Activated CD8-positive, alpha-beta memory T cell treated with anti-CD3 and anti-CD28 coated beads for 4 hours (primary cell): Measurements from ENCODE around the gene PPFIA4.
"Not testable (repeated sequence)": the region's sequence is repeated elsewhere in the genome, so short reads cannot be mapped to it uniquely, and the experiment has no call there.

Source experiments
- DNase-seq, 2 donors: peaks; one replicate each; pipeline ENCODE4 v3.0.0-alpha.2; 2020; ENCODE audit warnings: low read depth in 2 of 2

The PPFIA4 gene

DNA sequence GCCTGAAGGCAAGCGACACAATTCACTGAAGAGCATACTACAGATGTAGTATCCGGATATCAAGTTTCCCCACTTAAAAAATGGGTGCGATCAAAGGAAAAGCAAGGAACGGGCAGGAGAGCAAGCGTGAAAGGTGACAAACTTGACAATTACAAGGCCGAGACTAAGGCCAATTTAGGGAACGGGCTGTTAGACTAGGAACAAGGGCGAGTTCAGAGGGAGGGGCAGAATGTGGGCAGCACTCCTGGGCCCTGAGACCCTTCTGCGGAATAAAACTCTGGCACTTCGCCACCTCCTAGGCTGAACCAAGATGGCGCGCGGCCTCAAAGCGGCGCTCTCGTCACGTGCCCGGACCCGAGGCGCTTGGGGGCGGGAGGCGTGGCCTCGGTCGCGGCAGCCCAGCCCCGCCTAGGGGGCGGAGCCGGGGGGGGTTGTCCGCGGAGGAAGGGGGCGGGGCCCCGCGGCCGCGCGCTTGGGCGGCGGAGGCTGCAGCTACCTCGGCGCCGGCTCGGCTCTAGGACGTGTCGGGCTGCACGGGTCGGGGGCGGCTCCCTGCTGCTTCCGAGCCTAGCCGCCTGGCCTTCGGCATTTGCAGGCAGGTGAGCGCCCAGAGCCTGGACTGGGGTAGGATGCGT is at the start of gene PPFIA4:
PPFIA4 (plus strand) TSS at position 461 of the 635 bp plus-strand sequence. CDS start 12,518 bp downstream, outside the sequence.
- peak; percentile 66 to 73 for DNase-seq

DNA sequence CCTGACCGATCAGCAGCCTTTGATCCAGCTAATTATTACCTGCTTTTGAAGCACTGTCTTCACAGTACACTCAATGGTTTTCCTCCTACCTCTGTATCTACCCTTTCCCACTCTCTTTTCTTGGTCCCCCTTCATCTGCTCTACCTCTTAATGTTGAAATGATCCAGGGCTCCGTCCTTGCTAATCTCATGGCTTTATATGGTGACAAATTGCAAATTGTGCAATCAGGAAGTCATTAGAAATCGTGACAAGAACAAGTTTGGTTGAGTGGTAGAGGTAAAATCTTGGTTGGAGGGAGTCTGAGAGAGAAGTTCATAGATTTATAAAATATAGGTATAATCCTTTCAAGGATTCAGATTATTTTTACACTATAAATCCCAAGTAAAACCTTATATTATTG is 49.7 kb upstream of the PPFIA4 start:
- DNase-seq = no peak

DNA sequence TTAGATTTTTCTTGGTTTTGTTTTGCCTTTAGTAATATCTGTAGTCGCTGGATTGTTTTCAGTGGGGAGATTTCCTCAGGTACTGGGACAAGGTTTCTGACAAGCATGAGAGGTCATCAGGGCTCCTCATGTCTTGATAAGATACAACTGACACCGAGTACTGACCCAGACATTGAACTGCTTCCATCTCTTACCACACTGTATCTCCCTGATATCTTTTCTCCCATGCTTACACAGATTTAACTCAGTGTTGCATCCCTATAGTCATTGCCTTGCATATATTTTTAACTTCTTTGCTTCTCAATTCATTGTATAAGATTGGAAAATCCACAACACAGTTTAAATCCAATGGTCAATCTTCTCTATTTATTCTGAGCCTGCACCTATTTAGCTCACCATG is 46.8 kb upstream of the PPFIA4 start:
- no peak for DNase-seq

DNA sequence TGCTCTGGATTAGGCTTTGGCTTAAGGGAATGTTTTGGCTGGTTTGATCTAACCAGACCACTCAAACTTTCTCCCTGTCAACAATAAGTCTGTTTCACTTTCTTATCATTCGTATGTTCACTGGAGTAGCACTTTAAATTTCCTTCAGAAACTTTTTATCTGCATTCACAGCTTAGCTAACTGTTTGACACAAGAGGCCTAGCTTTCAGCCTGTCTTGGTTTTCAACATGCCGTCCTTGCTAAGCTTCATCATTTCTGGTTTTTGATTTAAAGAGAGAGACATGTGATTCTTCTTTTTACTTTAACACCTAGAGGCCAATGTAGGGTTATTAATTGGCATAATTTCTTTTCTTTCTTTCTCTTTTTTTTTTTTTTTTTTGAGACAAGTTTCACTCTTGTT is 44.4 kb upstream of the PPFIA4 start:
- no peak for DNase-seq

DNA sequence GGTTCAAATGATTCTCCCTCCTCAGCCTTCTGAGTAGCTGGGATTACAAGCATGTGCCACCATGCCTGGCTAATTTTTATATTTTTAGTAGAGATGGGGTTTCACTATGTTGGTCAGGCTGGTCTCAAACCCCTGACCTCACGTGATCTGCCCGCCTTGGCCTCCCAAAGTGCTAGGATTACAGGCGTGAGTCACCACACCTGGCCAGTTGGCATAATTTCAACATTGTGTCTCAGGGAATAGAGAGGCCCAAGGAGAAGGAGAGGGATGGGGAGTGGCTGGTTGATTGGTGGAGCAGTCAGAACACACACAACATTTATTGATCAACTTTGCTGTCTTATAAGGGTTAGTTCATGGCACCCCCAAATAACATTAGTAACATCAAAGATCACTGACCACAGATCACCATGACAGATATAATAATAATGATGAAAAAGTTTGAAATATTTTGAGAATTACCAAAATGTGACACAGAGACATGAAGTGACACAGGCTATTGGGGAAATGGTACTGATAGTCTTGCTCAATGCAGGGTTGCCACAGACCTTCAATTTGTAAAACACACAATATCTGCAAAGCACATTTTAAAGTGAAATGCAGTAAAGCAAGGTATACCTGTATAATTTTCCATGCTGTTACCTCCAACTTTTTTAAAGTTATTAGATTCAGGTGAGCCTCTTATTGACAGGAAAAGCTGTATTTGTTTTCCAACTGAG is 43.4 kb upstream of the PPFIA4 start:
- DNase-seq = no peak

DNA sequence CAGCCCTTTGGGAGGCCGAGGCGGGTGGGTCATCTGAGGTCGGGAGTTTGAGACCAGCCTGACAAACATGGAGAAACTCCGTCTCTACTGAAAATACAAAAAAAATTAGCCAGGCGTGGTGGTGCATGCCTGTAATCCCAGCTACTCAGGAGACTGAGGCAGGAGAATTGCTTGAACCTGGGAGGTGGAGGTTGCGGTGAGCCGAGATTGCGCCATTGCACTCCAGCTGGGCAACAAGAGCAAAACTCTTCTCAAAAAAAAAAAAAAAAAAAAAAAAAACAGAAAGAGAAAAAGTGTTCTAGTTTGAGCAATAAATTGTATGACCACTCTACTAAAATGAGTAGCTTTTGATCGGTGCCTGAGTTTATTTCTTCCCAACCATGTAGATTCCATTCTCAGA is 40.2 kb upstream of the PPFIA4 start:
- DNase-seq = not testable (repeated sequence)

DNA sequence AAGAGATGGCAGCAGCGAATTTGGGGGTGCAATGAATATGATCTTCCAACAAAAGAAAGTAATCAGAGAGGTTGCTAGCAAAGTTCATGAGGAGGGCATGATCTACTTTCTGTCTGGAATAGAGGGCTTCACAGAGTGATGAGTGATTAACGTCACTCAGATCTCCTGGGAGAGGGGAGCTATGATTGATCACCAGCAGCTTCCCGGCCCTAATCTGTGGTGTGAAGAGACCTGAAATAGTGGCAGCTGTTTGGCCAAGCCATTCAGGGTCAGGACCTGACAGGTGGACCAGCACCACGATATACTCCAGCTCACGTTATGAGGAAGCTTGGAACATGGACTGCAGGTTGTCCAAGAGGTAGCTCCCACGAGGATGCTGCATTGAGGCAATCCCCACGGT is 39.0 kb upstream of the PPFIA4 start:
- DNase-seq = no peak

DNA sequence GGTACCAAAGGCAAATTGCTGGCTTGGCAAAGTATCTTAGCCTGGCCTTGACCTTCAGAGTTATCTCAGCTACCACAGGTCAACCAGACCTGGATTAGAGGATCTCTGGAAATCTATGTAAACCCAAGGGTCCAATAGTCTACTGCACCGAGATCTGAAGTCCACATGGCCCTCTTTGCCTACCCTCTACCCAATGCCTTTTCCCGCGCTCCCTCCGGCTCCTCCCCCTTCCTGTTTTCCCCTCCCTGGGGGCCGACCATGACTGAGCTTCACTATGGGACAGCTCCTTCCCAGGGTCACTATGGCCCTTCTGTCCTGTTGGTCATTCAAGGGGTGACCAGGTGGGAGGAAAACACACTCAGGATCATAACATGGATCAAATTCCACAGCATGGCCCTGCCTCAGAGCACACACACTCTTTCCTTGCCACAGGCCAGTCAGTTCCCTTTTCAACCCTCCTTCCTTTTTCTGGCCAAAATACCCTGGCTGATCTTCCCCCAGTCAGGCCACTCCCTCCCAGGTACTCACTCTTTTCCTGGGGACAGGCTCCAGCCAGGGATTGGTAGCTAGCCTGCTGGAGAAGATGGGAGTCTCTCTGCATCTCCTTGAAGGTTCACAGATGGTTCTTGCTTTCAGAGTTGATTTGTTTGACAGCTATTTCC is 38.2 kb upstream of the PPFIA4 start:
- DNase-seq = no peak

DNA sequence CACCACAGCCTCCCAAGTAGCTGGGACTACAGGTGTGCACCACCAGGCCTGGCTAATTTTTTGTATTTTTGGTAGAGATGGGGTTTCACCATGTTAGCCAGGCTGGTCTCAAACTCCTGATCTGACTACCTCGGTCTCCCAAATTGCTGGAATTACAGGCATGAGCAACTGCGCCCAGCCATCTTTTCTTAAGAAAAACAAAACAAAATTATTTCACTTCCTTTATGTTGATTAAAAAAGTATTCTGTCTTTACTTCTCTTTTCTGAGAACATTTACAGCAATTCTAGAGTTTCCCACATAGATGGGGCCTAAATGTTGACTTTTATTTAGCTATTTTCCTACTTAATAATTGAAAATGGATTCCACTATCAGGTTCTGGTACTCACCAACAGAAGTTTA is 36.4 kb upstream of the PPFIA4 start:
- DNase-seq = no peak

DNA sequence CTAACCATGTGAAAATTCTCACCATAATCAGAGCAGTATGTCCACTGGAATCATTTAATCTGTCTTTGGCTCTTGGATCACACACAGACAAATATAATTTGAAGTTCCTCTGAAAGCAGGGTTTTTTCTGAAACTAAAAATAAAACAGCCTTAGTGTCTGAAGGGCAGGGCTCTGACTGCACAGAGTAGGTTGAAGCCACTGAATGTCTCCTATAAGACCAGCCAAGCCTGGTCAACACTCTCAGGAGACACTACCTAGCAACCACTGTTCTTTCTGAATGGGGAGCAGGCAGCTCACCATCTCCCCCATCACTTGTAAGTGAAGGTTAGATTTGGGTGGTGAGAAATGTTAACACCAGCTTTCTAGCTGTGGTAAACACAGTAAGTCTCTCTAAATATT is 35.2 kb upstream of the PPFIA4 start:
- DNase-seq = no peak

DNA sequence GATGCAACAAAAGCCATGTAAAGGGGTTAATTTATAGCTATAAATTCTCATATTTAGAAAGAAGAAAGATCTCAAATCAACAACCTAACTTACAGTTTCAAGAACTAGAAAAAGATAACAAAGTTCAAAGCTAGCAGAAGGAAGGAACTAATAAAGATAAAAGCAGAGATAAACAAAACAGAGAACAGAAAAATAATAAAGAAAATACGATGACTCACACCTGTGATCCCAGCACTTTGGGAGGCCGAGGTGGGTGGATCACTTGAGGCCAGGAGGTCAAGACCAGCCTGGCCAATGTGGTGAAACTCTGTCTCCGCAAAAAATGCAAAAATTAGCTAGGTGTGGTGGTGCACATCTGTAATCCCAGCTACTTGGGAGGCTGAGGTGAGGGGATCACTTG is 31.5 kb upstream of the PPFIA4 start:
- no peak for DNase-seq

DNA sequence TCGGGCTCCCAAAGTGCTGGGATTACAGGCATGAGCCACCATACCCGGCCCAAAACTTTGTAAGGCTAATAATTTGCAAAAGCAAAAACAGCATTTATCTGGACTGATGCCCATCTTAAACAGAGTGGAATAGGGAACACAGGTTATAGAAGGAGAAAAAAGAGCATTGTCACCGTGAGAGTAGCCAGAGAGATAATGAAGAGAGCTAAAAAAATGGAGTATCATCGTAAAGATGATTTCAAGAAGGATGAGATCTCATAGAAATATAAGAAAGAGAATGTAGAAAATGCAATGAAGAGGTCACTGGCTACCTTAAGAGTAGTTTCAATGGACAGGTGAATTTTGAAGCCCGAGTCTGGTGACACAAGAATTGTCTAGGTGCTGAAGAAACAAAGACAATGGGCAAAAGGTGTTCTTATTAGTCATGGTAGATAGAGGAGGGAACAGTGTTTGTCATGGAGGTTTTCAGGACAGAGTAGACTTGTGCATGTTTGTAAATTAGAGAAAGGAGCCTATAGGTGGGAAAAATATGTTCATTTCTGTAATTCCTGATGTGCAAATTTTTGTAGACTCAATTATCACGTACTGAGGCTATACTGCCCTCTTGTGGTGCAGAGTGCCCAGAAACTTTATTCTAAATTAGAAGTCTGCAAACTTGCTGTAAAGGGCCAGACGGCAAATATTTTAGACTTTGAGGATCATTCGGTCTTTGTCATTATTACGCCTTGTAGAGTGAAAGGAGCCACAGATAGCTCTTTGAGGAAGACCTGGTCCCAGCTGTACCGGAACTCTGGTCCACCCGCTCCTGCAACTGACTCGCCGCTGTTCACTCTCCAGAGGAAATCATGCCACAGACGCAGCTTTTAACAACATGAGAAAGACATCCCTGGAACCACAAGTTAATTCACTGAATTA is 27.2 kb upstream of the PPFIA4 start:
- peak; percentile 25 to 31 for DNase-seq

DNA sequence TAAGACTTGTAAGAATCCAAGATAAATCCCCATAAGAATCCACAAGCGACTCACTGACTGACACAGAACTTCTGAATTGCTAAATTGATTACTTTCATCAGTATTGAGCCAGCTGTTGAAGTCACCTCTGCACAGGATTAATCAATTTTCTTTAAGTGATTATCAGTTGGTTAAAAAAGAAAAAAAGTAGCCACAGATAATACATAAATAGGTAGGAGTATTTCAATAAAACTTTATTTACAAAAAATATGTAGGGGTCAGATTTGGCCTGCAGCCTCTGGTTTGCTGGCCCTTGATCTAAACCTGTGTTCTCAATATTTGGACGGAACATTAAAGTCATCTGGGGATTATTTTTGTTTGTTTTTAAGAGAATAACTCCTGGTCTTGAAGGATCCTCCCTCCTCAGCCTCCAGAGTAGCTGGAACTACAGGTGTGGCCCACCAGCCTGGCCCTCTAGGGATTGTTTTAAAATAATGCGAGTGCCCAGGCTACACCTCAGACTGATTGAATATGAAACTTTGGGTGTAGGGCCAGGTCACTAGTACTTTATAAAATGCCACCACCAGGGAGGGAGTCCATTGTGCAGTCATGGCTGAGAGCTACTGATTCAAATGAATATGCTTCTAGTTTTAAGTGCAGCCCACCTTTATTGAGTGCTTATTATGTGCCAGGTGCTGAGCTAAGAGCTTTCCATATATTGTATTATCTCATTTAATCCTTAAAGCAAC is 25.9 kb upstream of the PPFIA4 start:
- no peak for DNase-seq

DNA sequence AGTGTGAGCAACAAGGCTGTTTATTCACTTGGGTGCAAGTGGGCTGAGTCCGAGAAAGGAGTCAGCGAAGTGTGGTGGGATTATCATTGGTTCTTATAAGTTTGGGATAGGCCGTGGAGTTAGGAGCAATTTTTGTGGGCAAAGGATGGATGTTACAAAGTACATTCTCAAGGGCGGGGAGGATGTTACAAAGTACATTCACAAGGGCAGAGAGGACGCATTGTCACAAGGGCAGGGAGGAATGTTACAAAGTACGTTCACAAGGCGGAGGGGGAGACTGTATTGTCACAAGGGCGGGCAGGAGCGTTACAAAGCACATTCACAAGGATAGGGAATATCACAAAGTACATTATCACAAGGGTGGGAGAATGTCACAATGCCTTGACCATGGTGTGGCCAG is 24.3 kb upstream of the PPFIA4 start:
- no peak for DNase-seq

DNA sequence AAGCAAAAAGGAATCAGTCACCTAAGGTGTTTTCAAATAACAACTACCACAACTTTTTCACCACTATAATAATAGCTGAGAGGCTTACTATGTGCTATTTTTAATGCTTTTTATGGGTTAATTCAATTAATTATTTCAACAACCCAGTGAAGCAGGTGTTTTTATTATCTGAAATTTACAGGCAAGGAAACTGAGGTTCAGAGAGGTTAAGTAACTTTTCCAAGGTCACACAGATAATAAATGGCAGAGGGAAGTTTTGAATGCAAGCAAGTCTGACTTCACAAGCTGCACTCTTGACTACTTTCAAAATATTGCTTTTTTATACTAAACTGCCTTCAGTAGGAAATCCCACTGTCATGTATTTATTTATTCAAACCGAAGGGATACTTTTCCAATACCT is 23.3 kb upstream of the PPFIA4 start:
- no peak for DNase-seq

DNA sequence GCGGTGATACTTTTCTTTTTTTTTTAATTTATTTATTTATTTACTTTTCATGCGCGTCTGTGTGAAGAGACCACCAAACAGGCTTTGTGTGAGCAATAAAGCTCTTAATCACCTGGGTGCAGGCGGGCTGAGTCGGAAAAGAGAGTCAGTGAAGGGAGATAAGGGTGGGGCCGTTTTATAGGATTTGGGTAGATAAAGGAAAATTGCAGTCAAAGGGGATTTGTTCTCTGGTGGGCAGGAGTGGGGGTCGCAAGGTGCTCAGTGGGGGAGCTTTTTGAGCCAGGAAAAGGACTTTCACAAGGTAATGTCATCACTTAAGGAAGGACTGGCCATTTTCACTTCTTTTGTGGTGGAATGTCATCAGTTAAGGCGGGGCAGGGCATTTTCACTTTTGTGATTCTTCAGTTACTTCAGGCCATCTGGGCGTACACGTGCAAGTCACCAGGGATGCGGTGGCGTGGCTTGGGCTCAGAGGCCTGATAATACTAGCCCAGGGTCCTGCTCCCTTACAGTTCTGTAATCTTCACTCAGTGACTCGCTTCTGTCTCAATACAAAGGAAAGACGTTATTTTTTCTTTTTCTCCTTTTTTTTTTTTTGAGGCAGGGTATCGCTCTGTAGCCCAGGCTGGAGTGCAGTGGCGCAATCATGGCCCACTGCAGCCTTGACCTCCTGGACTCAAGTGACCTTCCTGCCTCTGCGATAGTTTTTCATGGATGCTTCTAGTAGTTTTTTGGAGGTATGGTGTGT is 20.7 kb upstream of the PPFIA4 start:
- not testable (repeated sequence) for DNase-seq

DNA sequence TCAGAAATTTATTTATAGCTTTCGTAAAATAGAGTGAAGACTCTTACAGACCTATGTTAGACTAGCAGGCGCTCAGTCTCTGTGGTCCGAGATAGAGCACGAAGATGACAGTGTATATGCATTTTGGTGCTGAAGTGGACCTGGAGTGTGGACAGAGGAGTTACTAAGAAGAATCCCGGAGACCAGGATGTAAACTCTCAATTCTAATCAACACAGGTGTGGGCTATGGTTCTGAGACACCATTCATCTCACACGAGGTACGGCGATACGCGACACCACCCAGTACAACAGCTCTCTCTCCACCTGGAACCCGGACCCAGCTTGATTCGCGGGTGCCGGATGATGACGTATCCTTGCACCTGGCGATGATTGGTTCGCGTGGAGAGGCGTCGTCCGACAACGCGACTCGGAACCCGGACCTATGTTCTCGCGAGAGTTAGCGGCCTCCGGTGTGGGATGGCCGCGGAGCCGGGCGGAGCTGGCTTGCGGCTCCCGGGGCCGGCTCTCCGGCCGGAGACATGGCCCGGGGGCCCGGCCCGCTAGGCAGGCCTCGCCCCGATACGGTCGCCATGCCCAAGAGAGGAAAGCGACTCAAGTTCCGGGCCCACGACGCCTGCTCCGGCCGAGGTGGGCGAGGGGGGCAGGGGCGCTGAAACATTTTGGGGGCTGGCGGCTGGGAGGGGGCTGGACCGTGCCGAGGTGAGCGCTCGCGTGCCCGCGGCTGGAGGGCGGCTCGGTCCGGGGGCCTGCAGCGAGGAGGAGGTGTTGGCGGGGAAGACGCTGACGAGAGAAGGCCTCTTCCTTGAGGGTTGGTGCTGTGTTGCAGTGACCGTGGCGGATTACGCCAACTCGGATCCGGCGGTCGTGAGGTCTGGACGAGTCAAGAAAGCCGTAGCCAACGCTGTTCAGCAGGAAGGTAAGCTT is 19.1 kb upstream of the PPFIA4 start, which contains the start of gene TMEM183A:
TMEM183A (plus strand) TSS at position 427 of the 924 bp plus-strand sequence; CDS start at position 519, 92 bp downstream.
- peak; percentile 86 to 92 for DNase-seq

DNA sequence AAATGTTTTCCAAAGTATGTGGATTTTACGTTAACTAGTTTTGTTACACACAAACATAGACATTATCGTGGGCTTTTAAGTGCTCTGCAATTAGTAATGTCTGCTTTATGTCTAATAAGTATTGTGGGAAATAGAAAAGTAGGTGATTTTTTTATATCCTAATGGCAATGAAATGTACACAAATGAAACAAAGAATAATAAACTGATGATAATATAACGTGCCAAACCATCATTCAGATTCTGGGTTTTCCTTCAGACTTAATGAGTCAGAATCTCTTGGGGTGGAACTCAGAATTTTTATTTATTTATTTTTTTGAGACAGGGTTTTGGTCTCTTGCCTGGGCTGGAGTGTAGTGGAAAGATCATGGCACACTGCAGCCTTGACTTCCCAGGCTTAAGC is 17.1 kb upstream of the PPFIA4 start:
- DNase-seq = no peak

DNA sequence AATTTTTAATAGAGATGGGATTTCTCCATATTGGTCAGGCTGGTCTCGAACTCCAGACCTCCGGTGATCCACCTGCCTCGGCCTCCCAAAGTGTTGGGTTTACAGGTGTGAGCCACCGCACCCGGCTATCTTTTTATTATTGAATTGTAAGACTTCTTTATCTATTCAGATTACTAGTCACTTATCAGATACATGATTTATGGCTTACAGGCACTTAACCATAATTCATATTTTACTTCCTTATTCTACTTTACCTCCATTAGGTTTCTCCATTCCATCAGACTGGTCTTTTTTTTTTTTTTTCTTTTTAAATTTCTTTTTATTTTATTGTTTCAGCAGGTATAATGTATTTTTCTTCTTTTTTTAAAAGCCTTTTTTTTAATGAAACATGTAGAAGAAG is 14.7 kb upstream of the PPFIA4 start:
- DNase-seq = no peak
